ENCODE results near the gene ZNF76. TPM values are rescaled to one million over a fixed set of nuclear protein-coding genes. Genes with fewer than 3 reads are reported as not detected.

ZNF76 gene
- total RNA-seq, 4 donors from 2014 or later = 24.5 to 33.0 (median 26.5) TPM

DNA sequence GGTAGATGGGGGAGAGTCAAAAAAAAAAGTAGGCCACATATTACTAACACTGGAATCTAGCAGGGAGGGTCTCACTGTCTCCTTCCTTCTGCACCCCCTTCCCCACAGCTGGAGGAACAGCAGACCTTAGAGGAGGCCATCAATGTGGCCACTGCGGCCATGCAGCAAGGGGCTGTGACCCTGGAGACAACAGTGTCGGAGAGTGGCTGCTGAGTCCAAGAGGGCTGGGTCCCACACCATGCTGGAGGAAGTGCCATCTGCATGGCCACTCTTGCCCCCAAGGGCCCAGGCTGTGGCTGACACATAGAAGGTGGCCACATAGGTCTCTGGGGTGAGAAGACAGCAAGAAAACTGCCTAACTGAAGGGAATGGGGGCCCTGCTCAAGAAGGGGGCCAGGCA is 35.5 kb downstream of the ZNF76 start:
- TF ChIP-seq, protein P1, sequence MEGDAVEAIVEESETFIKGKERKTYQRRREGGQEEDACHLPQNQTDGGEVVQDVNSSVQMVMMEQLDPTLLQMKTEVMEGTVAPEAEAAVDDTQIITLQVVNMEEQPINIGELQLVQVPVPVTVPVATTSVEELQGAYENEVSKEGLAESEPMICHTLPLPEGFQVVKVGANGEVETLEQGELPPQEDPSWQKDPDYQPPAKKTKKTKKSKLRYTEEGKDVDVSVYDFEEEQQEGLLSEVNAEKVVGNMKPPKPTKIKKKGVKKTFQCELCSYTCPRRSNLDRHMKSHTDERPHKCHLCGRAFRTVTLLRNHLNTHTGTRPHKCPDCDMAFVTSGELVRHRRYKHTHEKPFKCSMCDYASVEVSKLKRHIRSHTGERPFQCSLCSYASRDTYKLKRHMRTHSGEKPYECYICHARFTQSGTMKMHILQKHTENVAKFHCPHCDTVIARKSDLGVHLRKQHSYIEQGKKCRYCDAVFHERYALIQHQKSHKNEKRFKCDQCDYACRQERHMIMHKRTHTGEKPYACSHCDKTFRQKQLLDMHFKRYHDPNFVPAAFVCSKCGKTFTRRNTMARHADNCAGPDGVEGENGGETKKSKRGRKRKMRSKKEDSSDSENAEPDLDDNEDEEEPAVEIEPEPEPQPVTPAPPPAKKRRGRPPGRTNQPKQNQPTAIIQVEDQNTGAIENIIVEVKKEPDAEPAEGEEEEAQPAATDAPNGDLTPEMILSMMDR (IDR thresholded peaks at IDR 0.05; ENCODE audit: low read depth) = no peak

DNA sequence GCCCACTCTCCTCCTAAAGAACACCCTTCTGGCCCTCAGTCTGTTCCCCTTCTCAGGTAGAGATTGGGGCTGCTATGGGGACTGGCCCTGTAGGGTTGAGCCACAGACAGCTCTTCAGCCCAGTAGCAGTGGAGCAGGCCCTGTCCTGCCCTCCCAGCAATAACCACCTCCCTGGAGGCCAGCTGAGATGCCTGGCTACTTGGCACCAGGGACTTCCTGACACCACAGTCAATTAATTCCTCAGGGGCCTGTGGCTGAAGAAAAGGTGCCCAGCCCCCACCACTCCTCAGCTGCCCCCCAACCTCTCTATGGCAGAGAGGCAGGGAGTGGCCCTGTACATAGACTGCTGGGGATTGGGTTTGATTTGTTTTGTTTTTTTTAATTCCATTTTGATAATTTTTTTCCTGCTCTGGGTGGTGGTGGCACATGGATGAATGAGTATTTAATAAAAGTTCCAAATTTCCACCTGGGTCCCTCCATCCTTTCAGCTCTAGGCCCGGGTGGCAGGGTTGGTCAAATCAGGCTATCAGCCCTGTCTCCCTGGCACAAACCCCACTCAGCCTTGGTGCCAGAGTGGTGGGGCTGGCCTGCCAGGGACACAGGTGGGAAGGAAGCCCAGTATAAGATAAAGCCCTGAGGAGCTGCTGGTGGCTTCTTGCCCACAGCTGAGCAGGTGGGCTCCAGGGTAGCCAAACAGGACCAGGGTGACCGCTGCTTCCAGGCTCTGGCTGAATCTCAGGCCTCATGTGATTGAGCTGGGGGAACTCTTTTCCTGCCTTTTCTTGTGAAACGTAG is 36.2 kb downstream of the ZNF76 start:
- TF ChIP-seq, protein P1 (IDR thresholded peaks at IDR 0.05; ENCODE audit: low read depth) = no peak

DNA sequence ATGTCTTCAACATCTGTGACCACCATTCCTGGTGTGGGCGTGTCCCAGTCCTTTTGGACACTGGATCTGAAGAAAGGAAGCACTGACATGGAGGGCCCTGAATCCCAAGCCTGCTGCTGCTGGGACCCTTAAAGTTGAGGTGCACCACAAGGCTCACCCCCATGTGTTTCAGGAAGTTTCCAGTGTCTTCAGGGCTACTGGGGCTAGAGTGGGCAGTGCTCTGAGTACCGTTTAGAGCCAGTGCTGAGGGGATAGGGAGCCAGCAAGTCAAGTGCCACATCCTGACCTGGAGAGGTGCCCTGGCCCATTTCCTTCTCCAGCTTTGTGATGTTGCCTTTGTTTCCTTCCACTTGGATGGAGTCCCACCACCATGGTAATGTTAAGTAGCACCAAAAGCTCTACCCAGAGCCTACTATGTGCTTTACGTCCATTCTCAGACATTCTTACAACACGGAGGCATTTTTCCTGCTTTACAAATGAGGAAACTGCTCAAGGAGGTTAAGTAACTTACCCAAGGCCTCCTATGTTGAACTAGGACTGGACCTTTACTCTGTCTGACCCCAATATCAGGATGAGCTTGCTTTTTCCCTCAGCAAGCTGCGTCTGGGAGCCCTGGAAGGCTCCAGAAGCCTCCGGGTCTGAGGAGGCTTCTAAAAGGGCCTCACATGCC is 37.5 kb downstream of the ZNF76 start:
- TF ChIP-seq, protein P1 (IDR thresholded peaks at IDR 0.05; ENCODE audit: low read depth) = no peak

DNA sequence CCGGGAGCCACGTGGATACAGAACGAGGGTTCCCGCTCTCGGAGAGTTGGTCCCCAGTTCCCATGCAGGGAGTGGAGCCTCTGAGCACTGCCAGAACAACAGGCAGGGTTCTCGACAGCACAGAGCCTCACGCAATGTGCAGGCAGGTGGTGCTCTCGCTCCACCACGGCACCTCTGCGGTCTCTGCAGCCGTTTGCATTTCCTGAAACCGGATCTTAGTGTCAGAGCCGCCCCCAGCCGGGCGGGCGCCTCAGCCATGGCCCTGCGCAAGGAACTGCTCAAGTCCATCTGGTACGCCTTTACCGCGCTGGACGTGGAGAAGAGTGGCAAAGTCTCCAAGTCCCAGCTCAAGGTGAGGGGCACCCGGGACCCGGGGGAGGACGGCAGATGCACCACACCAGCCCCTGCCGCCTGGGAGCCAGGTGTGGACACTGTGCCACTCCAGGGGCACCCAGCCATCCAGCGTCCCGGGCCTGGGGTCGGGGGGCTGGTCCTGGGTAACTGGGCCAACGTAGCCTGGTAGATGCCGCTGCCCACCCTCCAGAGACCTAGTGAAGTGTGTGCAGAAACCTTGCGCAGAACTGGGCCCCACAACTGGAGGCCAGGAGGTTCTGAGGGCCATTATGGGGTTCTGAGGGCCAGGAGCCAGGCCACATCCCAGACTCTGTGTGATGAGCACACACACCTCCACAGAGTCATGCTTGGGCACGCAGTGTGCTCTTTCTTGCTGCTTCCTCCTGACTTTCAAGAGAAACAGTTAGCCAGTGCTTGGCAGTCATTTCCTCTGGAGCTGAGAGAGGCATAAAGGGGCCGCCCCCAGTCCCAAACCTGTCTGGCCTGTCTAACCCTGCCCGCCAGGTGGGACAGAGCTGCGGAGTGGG is 38.3 kb downstream of the ZNF76 start, which contains the start of gene DEF6:
Gene DEF6 (plus strand): TSS at position 218 of the 881 bp plus-strand sequence. CDS start 39 bp downstream, at position 257.
- TF ChIP-seq, protein P1 (IDR thresholded peaks at IDR 0.05; ENCODE audit: low read depth) = no peak

DNA sequence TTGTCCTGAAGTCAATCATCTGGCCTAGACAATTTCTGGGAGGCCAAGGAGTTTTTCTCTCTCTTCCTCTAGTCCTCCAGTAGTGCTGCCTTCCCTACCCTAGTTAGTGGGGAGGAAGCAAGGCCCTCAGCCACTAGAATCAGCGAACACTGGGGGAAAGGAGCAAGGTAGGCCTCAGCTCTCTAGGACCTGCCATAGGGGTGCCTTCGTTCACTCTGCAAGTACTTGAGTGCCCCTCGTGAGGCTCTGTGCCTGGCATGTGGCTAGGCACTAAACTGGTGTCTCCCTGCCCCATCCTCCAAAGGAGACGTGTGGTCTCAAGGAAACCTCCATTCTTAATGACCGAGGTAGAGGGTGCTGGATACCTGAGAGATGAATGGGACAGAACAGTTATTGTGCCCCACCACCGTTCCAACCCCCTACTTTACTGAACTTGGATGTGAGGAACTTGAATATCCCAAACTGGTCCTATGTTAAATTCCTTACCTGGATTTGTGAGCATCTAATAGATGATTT is 39.1 kb downstream of the ZNF76 start:
- TF ChIP-seq, protein P1 (IDR thresholded peaks at IDR 0.05; ENCODE audit: low read depth) = no peak

DNA sequence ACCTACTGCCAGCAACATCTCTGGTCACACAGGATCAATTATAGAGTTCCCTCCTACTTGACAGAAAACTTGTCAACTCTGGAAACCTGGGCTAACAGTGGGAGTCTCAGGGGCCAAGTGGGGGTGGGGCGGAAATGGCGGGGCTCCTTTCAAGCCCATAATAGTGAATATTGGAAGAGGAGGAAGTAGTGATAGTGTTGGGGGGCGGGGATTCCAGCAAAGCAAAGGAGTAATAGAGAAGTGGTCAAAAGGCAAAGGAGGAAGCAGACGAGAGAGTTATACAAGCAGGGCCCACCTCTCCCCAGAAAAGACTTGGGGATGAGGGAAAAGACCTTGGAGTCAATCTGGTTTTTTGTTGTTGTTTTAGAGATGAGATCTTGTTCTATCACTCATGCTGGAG is 40.1 kb downstream of the ZNF76 start:
- TF ChIP-seq, protein P1 (IDR thresholded peaks at IDR 0.05; ENCODE audit: low read depth) = no peak
